PC-3 (cell line): ENCODE measurements around the gene NSDHL. TPM values are rescaled to one million over a fixed set of nuclear protein-coding genes. Genes with fewer than 3 reads are reported as not detected.

Experiments
- ATAC-seq: fragments of 200-7000 bp; cut with Tn5 transposase; 2 replicates; pipeline ENCODE4 v1.9.1; 2020; ENCODE audit warnings: mild to moderate bottlenecking, moderate library complexity
- BruUV-seq: library from RNA; stranded (reverse); fragments of 400-500 nt; replicated peaks from 2 replicates; lab custom pipeline; 2021; lab: Mats Ljungman, UMichigan
- CTCF ChIA-PET: fragments of 300-600 bp; sonication (Branson Sonifier 250); formaldehyde crosslinking; loops from one replicate; lab custom pipeline; 2022; ENCODE audit warnings: antibody characterized with exemption; lab: Charles Lee
- POLR2A ChIA-PET: fragments of 300-600 bp; sonication (Branson Sonifier 250); formaldehyde crosslinking; loops from one replicate; lab custom pipeline; 2022; ENCODE audit warnings: antibody characterized with exemption; ENCODE audit not compliant: unreplicated experiment; lab: Charles Lee
- DNase-seq: peaks from one replicate; pipeline ENCODE4 v3.0.0-alpha.2; 2015
- H2AFZ ChIP-seq: fragments of 300-600 bp; sonication (generic); 2 replicates; pipeline ENCODE4 v1.6.0; 2016; ENCODE audit warnings: antibody characterized with exemption, low read length
- H3F3A ChIP-seq: fragments of 300-600 bp; sonication (generic); one replicate; pipeline ENCODE4 v1.6.0; 2017; ENCODE audit warnings: antibody characterized with exemption, low read length, control low read depth, mild to moderate bottlenecking; ENCODE audit not compliant: unreplicated experiment
- H3K27ac ChIP-seq: fragments of 300-600 bp; sonication (generic); 2 replicates; pipeline ENCODE4 v1.5.1; 2016; ENCODE audit warnings: mild to moderate bottlenecking, low read length
- H3K27me3 ChIP-seq: fragments of 300-600 bp; sonication (generic); 2 replicates; pipeline ENCODE4 v1.6.1; 2016; ENCODE audit warnings: low read length, mixed read lengths
- H3K36me3 ChIP-seq: fragments of 300-600 bp; sonication (generic); 2 replicates; pipeline ENCODE4 v1.6.1; 2016; ENCODE audit warnings: low read depth, mixed run types, low read length, mixed read lengths
- H3K4me1 ChIP-seq: fragments of 300-600 bp; sonication (generic); 2 replicates; pipeline ENCODE4 v1.5.1; 2016; ENCODE audit warnings: low read length; ENCODE audit not compliant: insufficient read depth
- H3K4me2 ChIP-seq: fragments of 300-600 bp; sonication (generic); 2 replicates; pipeline ENCODE4 v1.6.0; 2016; ENCODE audit warnings: low read length
- H3K4me3 ChIP-seq: fragments of 300-600 bp; sonication (generic); 2 replicates; pipeline ENCODE4 v1.5.1; 2016; ENCODE audit warnings: mild to moderate bottlenecking, low read length, mixed read lengths
- H3K79me2 ChIP-seq: fragments of 300-600 bp; sonication (generic); 2 replicates; pipeline ENCODE4 v1.6.1; 2017; ENCODE audit warnings: low read length, mixed read lengths
- H3K9ac ChIP-seq: fragments of 300-600 bp; sonication (generic); 2 replicates; pipeline ENCODE4 v1.6.0; 2016; ENCODE audit warnings: mild to moderate bottlenecking, low read length
- H3K9me2 ChIP-seq: fragments of 300-600 bp; sonication (generic); replicated peaks from 2 replicates; pipeline ENCODE4 v1.6.1; 2016; ENCODE audit warnings: mixed run types, low read length, mixed read lengths
- H3K9me3 ChIP-seq: fragments of 300-600 bp; sonication (generic); 2 replicates; pipeline ENCODE4 v1.6.1; 2016; ENCODE audit warnings: low read length, mixed read lengths
- H4K20me1 ChIP-seq: fragments of 300-600 bp; sonication (generic); 2 replicates; pipeline ENCODE4 v1.6.1; 2016; ENCODE audit warnings: low read length, mixed read lengths
- CTCF ChIP-seq: fragments of 300-600 bp; sonication (generic); conservative IDR thresholded peaks from 2 replicates; pipeline ENCODE4 v1.5.1; 2017; ENCODE audit warnings: antibody characterized with exemption, low read depth, mild to moderate bottlenecking, low read length
- EZH2 ChIP-seq: fragments of 300-600 bp; sonication (generic); IDR thresholded peaks from one replicate; pipeline ENCODE4 v1.6.1; 2017; ENCODE audit warnings: antibody characterized with exemption, mild to moderate bottlenecking, low read length; ENCODE audit not compliant: unreplicated experiment
- EZH2phosphoT487 ChIP-seq: fragments of 300-600 bp; sonication (generic); IDR thresholded peaks from 2 replicates; pipeline ENCODE4 v1.6.1; 2018; ENCODE audit warnings: mild to moderate bottlenecking, antibody characterized with exemption, low read length, borderline replicate concordance
- intact Hi-C: fragments of 100-400 bp; cut with micrococcal nuclease; formaldehyde crosslinking; loops from 2 replicates; pipeline ENCODE4 v1.9.0; 2023
- total RNA-seq: library from RNA; depleted of rRNA; stranded (reverse); fragments of >200 nt; gene quantifications from 2 replicates; pipeline ENCODE4 v1.2.3, GENCODE V29; 2014

The NSDHL gene
- total RNA-seq, 1 experiment from 2014 or later, result 33.7 TPM

DNA sequence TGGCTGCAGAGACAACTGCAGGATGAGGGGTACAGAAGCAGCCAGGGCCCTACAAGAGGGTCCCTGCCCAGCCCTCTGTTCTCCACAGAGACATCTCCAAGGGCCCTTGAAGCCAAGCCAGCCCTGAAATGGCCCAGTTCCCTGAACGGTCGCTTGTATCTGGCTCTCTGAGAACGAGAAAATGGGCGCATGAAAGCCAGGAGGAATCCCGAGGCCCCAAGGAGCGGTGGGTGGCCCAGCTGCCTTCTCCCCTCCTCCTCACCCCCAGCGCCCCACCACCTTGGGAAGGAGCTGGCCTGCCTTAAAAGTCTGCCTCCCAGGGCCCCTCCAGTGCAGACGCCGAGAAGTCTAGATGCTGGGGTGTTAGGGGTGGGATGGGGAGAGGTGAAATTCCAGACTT is 72.7 kb downstream of the NSDHL start:
- ATAC-seq (no peak), DNase-seq (no peak)
- H3K4me1 ChIP-seq, result peaks cover 36% of the 10 kb centered on the region
- H3F3A ChIP-seq, result no peaks in the 10 kb centered on the region
- no peak overlapping the region for H2AFZ ChIP-seq
- no peak overlapping the region for H3K4me2 ChIP-seq
- ChIA-PET CTCF (no interaction called here), POLR2A (no interaction called here)
- H3K4me3 ChIP-seq, result no peak overlapping the region
- peaks cover 15% of the 10 kb centered on the region for H4K20me1 ChIP-seq
- H3K9me2 ChIP-seq, result no peaks in the 10 kb centered on the region
- BruUV-seq, result no TSS peak
- H3K9me3 ChIP-seq, result no peaks in the 10 kb centered on the region
- no peak for TF ChIP-seq CTCF
- no peak for TF ChIP-seq EZH2phosphoT487
- no peak for TF ChIP-seq EZH2
- no peaks in the 10 kb centered on the region for H3K36me3 ChIP-seq
- H3K9ac ChIP-seq, result no peak overlapping the region
- no peaks in the 10 kb centered on the region for H3K27me3 ChIP-seq
- no peak overlapping the region for H3K27ac ChIP-seq
- intact Hi-C loops, result no loop called here
- peaks cover 77% of the 10 kb centered on the region for H3K79me2 ChIP-seq

DNA sequence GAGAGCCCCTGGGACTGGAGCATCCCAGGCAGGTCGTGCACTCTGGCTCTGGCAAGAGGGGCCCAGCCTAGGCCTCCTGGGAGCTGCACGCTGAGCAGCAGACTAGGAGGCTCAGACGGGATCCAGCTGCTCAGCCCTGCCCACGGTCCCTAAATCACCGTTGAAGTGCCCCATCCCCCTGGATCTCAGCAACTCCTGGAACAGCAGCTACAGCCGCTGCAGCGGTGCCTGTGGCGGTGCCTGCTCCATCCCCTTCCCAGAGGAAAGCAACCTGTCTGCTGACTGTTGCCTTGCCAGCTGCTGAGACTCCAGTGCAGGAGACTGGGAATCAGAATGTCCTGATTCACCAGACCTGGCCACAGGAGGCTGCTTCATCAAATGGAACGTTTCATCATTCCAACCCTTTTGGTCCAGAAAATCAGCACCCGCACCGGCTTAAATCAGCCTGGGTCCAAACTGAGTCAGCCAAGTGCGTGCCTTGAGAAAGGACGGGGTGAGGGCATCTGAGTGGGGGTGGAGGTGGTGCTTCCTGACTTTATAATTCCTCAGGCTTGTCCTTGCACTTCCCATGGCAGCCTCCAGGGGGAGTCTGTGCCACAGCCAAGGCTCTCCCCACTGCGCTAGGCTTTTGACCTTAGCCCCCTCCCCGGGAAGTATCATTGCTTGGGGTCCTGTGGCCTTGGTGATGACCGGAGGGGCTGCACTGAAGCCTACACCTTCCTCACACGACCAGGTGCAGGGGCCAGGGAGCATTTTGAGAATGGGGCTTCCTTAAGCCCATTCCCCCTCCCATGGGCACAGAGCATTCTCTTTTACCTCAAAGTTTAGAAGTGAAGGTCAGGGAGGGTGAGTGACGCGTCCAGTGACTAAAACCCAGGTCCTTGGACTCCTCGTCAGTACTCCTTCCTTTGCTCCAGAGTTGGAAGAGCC is 73.6 kb downstream of the NSDHL start:
- Histone ChIP-seq H3K4me3 (no peak overlapping the region), H3F3A (no peaks in the 10 kb centered on the region), H3K4me2 (no peak overlapping the region), H3K4me1 (peaks cover 28% of the 10 kb centered on the region), H3K27ac (no peak overlapping the region), H3K9me2 (no peaks in the 10 kb centered on the region), H2AFZ (no peak overlapping the region), H3K36me3 (no peaks in the 10 kb centered on the region), H3K79me2 (peaks cover 69% of the 10 kb centered on the region), H3K9me3 (no peaks in the 10 kb centered on the region), H3K27me3 (no peaks in the 10 kb centered on the region), H3K9ac (no peak overlapping the region), H4K20me1 (peaks cover 10% of the 10 kb centered on the region)
- ChIA-PET POLR2A (no interaction called here), CTCF (no interaction called here)
- peak; percentile 78 for TF ChIP-seq CTCF
- TF ChIP-seq EZH2phosphoT487, result no peak
- no peak for TF ChIP-seq EZH2
- ATAC-seq (peak; percentile 54), DNase-seq (peak; percentile 60)
- no TSS peak for BruUV-seq
- intact Hi-C loops, result no loop called here

DNA sequence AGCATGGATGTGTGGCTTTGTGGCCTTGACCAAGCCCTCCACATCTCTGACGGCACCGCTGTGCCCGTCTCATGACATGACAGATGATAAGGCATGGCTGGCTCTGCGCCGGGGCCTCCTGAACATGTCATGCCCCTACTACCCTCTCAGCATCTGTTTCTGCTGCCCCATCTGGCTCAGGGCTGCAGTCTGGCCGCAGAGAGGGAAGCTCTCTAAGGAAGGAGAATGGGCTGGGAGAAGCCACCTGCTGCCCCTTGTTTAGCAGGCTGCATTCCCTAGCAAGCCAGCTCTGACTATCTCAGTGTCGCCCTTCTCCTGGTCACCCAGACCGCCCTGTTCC is 74.2 kb downstream of the NSDHL start:
- Histone ChIP-seq H3K4me1 (peaks cover 21% of the 10 kb centered on the region), H3K4me2 (no peak overlapping the region), H3K9me2 (no peaks in the 10 kb centered on the region), H4K20me1 (peaks cover 7% of the 10 kb centered on the region), H3K9ac (no peak overlapping the region), H3K27ac (no peak overlapping the region), H3F3A (no peaks in the 10 kb centered on the region), H3K79me2 (peaks cover 63% of the 10 kb centered on the region), H3K9me3 (no peaks in the 10 kb centered on the region), H3K4me3 (no peak overlapping the region), H3K27me3 (no peaks in the 10 kb centered on the region), H2AFZ (no peak overlapping the region), H3K36me3 (no peaks in the 10 kb centered on the region)
- ChIA-PET CTCF (no interaction called here), POLR2A (no interaction called here)
- intact Hi-C loops, result no loop called here
- DNase-seq (no peak), ATAC-seq (no peak)
- BruUV-seq, result no TSS peak
- TF ChIP-seq CTCF, result no peak
- no peak for TF ChIP-seq EZH2phosphoT487
- TF ChIP-seq EZH2, result no peak
